ENCODE measurements around the gene HSBP1.

The HSBP1 gene

DNA sequence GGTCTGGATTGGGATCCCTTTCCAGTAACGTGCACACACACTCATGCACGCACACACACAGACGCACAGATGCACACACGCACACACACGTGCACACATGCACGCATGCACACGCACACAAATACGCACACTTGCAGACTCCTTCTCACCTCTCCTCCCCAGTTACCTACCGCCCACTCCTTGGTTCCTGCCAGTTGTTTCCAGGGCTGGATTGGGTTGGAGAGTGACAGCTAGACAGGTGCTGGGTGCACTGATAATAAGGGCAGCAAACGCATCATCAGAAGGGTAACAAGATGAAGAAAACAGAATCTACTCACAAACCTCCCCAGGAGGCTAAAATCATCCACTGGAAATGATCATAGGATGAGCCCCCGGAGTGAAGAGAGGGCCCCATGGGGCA lies 45.0 kb downstream of the HSBP1 start:
- Histone ChIP-seq H3K36me3 (ENCODE audit: control insufficient read depth, insufficient read depth, low read length) (no peaks in the 10 kb centered on the region), H3K9me3 (ENCODE audit: control insufficient read depth, low read length) (no peaks in the 10 kb centered on the region), H3K4me1 (ENCODE audit: control insufficient read depth, insufficient read depth, low read length, poor library complexity, severe bottlenecking) (no peaks in the 10 kb centered on the region), H3K27ac (ENCODE audit: low read depth, low read length, severe bottlenecking) (no peak overlapping the region), H3K4me3 (ENCODE audit: extremely low read depth, insufficient read depth, low read length, poor library complexity, severe bottlenecking) (no peak overlapping the region)
- WGBS, 2 experiments (ENCODE audit: insufficient coverage in 2 of 2): 93 to 94% methylated on average over 4 to 8 of the region's 11 CpGs

GRCh38 chr16:83853834-83854233 lies 46.1 kb downstream of the HSBP1 start:
- H3K36me3 ChIP-seq (ENCODE audit: control insufficient read depth, insufficient read depth, low read length): no peaks in the 10 kb centered on the region
- WGBS, 2 experiments (ENCODE audit: insufficient coverage in 2 of 2): 95 to 97% methylated on average over 2 to 7 of the region's 8 CpGs
- no peaks in the 10 kb centered on the region for H3K4me1 ChIP-seq (ENCODE audit: control insufficient read depth, insufficient read depth, low read length, poor library complexity, severe bottlenecking)
- no peak overlapping the region for H3K27ac ChIP-seq (ENCODE audit: low read depth, low read length, severe bottlenecking)
- H3K9me3 ChIP-seq (ENCODE audit: control insufficient read depth, low read length): no peaks in the 10 kb centered on the region
- no peak overlapping the region for H3K4me3 ChIP-seq (ENCODE audit: extremely low read depth, insufficient read depth, low read length, poor library complexity, severe bottlenecking)

GRCh38 chr16:83854420-83854819 lies 46.6 kb downstream of the HSBP1 start:
- no peak overlapping the region for H3K27ac ChIP-seq (ENCODE audit: low read depth, low read length, severe bottlenecking)
- no peak overlapping the region for H3K4me3 ChIP-seq (ENCODE audit: extremely low read depth, insufficient read depth, low read length, poor library complexity, severe bottlenecking)
- no peaks in the 10 kb centered on the region for H3K4me1 ChIP-seq (ENCODE audit: control insufficient read depth, insufficient read depth, low read length, poor library complexity, severe bottlenecking)
- WGBS, 2 experiments (ENCODE audit: insufficient coverage in 2 of 2): 87 to 95% methylated on average over 6 to 7 of the region's 9 CpGs
- no peaks in the 10 kb centered on the region for H3K36me3 ChIP-seq (ENCODE audit: control insufficient read depth, insufficient read depth, low read length)
- H3K9me3 ChIP-seq (ENCODE audit: control insufficient read depth, low read length): no peaks in the 10 kb centered on the region

GRCh38 chr16:83856792-83857191 lies 49.0 kb downstream of the HSBP1 start:
- Histone ChIP-seq H3K4me1 (ENCODE audit: control insufficient read depth, insufficient read depth, low read length, poor library complexity, severe bottlenecking) (no peaks in the 10 kb centered on the region), H3K27ac (ENCODE audit: low read depth, low read length, severe bottlenecking) (no peak overlapping the region), H3K9me3 (ENCODE audit: control insufficient read depth, low read length) (no peaks in the 10 kb centered on the region), H3K4me3 (ENCODE audit: extremely low read depth, insufficient read depth, low read length, poor library complexity, severe bottlenecking) (no peak overlapping the region), H3K36me3 (ENCODE audit: control insufficient read depth, insufficient read depth, low read length) (no peaks in the 10 kb centered on the region)
- 92% methylated on average over 2 of the region's 4 CpGs; no CpG with 5 or more reads in 1 of the 2 experiments for WGBS, 2 experiments (ENCODE audit: insufficient coverage in 2 of 2)

GRCh38 chr16:83859265-83859664 lies 51.5 kb downstream of the HSBP1 start:
- Histone ChIP-seq H3K4me3 (ENCODE audit: extremely low read depth, insufficient read depth, low read length, poor library complexity, severe bottlenecking) (no peak overlapping the region), H3K27ac (ENCODE audit: low read depth, low read length, severe bottlenecking) (no peak overlapping the region), H3K9me3 (ENCODE audit: control insufficient read depth, low read length) (no peaks in the 10 kb centered on the region), H3K36me3 (ENCODE audit: control insufficient read depth, insufficient read depth, low read length) (no peaks in the 10 kb centered on the region), H3K4me1 (ENCODE audit: control insufficient read depth, insufficient read depth, low read length, poor library complexity, severe bottlenecking) (no peaks in the 10 kb centered on the region)
- 83 to 89% methylated on average over 8 of the region's 8 CpGs for WGBS, 2 experiments (ENCODE audit: insufficient coverage in 2 of 2)

GRCh38 chr16:83862661-83863060 lies 54.9 kb downstream of the HSBP1 start:
- WGBS, 2 experiments (ENCODE audit: insufficient coverage in 2 of 2): 85% methylated on average over 2 of the region's 7 CpGs; no CpG with 5 or more reads in 1 of the 2 experiments
- no peak overlapping the region for H3K4me3 ChIP-seq (ENCODE audit: extremely low read depth, insufficient read depth, low read length, poor library complexity, severe bottlenecking)

DNA sequence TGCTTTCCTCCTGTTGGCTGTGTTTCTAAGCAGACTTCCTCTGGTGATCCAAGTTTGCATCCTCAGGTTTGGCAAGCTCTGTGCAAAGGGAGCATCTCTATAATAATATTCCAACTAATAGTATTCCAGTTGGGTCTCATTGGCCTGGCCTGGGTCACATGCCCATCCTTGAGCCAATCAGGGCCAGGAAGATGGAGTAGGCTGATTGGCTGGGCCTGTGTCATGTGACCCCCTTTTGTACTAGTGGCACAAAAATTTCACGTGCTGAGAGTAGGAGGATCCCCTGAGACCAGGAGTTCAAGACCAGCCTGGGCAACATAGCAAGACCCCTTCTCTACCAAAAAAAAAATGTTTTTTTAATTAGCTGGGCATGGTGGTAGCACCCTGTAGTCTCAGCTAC lies 55.9 kb downstream of the HSBP1 start:
- H3K27ac ChIP-seq (ENCODE audit: low read depth, low read length, severe bottlenecking): no peak overlapping the region
- H3K4me3 ChIP-seq (ENCODE audit: extremely low read depth, insufficient read depth, low read length, poor library complexity, severe bottlenecking): no peak overlapping the region
- 100% methylated on average over 1 of the region's 1 CpG; no CpG with 5 or more reads in 1 of the 2 experiments for WGBS, 2 experiments (ENCODE audit: insufficient coverage in 2 of 2)
- no peaks in the 10 kb centered on the region for H3K4me1 ChIP-seq (ENCODE audit: control insufficient read depth, insufficient read depth, low read length, poor library complexity, severe bottlenecking)
- H3K36me3 ChIP-seq (ENCODE audit: control insufficient read depth, insufficient read depth, low read length): no peaks in the 10 kb centered on the region
- no peaks in the 10 kb centered on the region for H3K9me3 ChIP-seq (ENCODE audit: control insufficient read depth, low read length)

More at GRCh38 chr16:83862661-83863060, 54.9 kb downstream of the HSBP1 start:
- no peaks in the 10 kb centered on the region for H3K9me3 ChIP-seq (ENCODE audit: control insufficient read depth, low read length)
- H3K4me1 ChIP-seq (ENCODE audit: control insufficient read depth, insufficient read depth, low read length, poor library complexity, severe bottlenecking): no peaks in the 10 kb centered on the region
- H3K27ac ChIP-seq (ENCODE audit: low read depth, low read length, severe bottlenecking): no peak overlapping the region
- no peaks in the 10 kb centered on the region for H3K36me3 ChIP-seq (ENCODE audit: control insufficient read depth, insufficient read depth, low read length)
